HepG2 (cell line): ENCODE measurements around the gene CTSZ. TPM values are rescaled to one million over a fixed set of nuclear protein-coding genes. Genes with fewer than 3 reads are reported as not detected.

Experiments used
- ARHGAP35 ChIP-seq: sonication (generic); formaldehyde crosslinking; IDR thresholded peaks from 2 replicates; pipeline ENCODE4 v1.9.0; 2022; ENCODE audit warnings: mild to moderate bottlenecking, inconsistent platforms, moderate library complexity, missing genetic modification reagents, borderline replicate concordance
- ZBTB21 ChIP-seq: sonication (generic); formaldehyde crosslinking; IDR thresholded peaks from 2 replicates; pipeline ENCODE4 v1.4.0; 2020; ENCODE audit warnings: missing genetic modification reagents
- polyA plus RNA-seq, 8 experiments: library from polyadenylated mRNA; depleted of rRNA in 3 of 8; stranded (reverse) in 7 of 8; unstranded in 1 of 8; fragments of >200 nt; fragmentation: Illumina TruSeq in 4 of 8; extraction: Trizol in 4 of 8; gene quantifications; 2 replicates each; pipeline versions ENCODE4 v1.2.1 to v1.2.3, GENCODE V29; 2011 to 2016; ENCODE audit warnings: low read depth in 4 of 8, missing spikeins in 1 of 8, mixed read lengths in 1 of 8; ENCODE audit not compliant: insufficient read depth in 1 of 8
- total RNA-seq, 5 experiments: library from RNA; depleted of rRNA; stranded (reverse); fragments of >200 nt; fragmentation: Illumina TruSeq; extraction: Trizol; gene quantifications; 2 replicates each; pipeline ENCODE4 v1.2.3, GENCODE V29; 2016; ENCODE audit warnings: low read depth in 1 of 5
- TF ChIP-seq, protein P1 (sequence below): sonication (generic); formaldehyde crosslinking; IDR thresholded peaks from 2 replicates; pipeline ENCODE4 v1.4.0; 2020; ENCODE audit warnings: mild to moderate bottlenecking, missing genetic modification reagents
- TF ChIP-seq, protein P2 (sequence below): sonication (generic); formaldehyde crosslinking; IDR thresholded peaks from 2 replicates; pipeline ENCODE4 v1.5.0; 2020; ENCODE audit warnings: missing genetic modification reagents, mild to moderate bottlenecking, borderline replicate concordance
- TF ChIP-seq, protein P3 (sequence below): sonication (generic); formaldehyde crosslinking; IDR thresholded peaks from 2 replicates; pipeline ENCODE4 v1.4.0; 2020; ENCODE audit warnings: missing genetic modification reagents

Gene CTSZ
- total and polyA plus RNA-seq, 2 of the 13 experiments (the other 11 are each of a cell fraction or from before 2014, with no cell fraction given): 0.33 TPM; not detected in 1

DNA sequence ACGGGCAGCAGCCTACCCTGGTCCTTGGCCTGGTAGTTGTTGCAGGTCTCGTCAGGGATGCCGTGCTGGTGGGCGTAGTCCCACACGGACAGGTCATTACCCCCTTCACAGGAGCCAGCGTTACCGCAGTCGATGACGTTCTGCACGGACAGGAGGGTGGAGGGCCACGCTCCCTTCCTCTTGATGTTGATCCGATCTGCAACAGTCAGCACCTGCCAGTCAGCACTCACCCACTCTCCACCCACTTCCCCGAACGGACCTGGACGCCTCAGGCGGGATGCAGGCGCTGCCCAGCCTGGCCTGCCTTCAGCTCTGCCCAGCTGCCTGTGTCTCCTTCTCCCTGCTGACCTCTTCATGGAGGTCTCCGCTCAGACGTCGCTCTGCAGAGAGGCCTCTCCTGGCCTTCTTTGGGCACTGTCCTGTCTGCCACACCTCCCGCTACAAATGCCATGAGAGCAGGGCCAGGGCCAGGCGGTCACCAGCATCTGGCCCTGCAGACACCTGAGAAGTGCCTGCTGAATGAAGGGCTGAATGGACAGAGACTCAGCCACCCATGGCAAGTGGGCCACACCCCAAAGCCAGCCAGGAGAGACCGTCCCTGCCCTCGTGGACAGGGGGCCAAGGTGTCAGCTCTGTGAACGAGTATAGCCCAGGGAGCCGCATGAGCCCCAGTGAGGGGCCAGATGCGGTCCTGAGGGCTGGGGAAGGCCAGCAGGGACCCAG, 5.4 kb downstream of the CTSZ start (continued):
- TF ChIP-seq, protein P1, sequence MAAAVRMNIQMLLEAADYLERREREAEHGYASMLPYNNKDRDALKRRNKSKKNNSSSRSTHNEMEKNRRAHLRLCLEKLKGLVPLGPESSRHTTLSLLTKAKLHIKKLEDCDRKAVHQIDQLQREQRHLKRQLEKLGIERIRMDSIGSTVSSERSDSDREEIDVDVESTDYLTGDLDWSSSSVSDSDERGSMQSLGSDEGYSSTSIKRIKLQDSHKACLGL (CRISPR knock-in tag): 0 out of 2 replicates have a peak, but pooled peaks have one; percentile 24
- TF ChIP-seq ARHGAP35 (CRISPR knock-in tag) (no peak), ZBTB21 (CRISPR knock-in tag) (no peak)
- TF ChIP-seq, protein P2, sequence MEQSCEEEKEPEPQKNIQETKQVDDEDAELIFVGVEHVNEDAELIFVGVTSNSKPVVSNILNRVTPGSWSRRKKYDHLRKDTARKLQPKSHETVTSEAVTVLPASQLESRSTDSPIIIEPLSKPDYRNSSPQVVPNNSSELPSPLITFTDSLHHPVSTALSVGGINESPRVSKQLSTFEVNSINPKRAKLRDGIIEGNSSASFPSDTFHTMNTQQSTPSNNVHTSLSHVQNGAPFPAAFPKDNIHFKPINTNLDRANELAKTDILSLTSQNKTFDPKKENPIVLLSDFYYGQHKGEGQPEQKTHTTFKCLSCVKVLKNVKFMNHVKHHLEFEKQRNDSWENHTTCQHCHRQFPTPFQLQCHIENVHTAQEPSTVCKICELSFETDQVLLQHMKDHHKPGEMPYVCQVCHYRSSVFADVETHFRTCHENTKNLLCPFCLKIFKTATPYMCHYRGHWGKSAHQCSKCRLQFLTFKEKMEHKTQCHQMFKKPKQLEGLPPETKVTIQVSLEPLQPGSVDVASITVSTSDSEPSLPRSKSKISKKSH (CRISPR knock-in tag): 0 out of 2 replicates have a peak, but pooled peaks have one; percentile 20
- TF ChIP-seq, protein P3, sequence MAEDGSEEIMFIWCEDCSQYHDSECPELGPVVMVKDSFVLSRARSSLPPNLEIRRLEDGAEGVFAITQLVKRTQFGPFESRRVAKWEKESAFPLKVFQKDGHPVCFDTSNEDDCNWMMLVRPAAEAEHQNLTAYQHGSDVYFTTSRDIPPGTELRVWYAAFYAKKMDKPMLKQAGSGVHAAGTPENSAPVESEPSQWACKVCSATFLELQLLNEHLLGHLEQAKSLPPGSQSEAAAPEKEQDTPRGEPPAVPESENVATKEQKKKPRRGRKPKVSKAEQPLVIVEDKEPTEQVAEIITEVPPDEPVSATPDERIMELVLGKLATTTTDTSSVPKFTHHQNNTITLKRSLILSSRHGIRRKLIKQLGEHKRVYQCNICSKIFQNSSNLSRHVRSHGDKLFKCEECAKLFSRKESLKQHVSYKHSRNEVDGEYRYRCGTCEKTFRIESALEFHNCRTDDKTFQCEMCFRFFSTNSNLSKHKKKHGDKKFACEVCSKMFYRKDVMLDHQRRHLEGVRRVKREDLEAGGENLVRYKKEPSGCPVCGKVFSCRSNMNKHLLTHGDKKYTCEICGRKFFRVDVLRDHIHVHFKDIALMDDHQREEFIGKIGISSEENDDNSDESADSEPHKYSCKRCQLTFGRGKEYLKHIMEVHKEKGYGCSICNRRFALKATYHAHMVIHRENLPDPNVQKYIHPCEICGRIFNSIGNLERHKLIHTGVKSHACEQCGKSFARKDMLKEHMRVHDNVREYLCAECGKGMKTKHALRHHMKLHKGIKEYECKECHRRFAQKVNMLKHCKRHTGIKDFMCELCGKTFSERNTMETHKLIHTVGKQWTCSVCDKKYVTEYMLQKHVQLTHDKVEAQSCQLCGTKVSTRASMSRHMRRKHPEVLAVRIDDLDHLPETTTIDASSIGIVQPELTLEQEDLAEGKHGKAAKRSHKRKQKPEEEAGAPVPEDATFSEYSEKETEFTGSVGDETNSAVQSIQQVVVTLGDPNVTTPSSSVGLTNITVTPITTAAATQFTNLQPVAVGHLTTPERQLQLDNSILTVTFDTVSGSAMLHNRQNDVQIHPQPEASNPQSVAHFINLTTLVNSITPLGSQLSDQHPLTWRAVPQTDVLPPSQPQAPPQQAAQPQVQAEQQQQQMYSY (CRISPR knock-in tag): no peak
